Adrenal gland (tissue), 12 donors: ENCODE measurements around the gene RHOG. TPM values are rescaled to one million over a fixed set of nuclear protein-coding genes. Genes with fewer than 3 reads are reported as not detected.
A peak's percentile ranks its signal among the peaks of the same experiment; 100 is the strongest.

ENCODE experiments used
- DNase-seq, 7 donors: peaks; one replicate each; pipeline ENCODE4 v3.0.0-alpha.2; 2019 to 2020
- H3K27ac ChIP-seq, 5 donors: fragments of 200-600 bp; sonication (generic) in 4 of 5; 1 replicate in 3 of 5; 2 replicates in 2 of 5; pipeline versions ENCODE4 v1.5.1 to v1.8.0; 2016 to 2020; ENCODE audit warnings: mild to moderate bottlenecking in 1 of 5
- H3K27me3 ChIP-seq: fragments of 200-600 bp; 2 replicates; pipeline ENCODE4 v1.8.0; 2021
- H3K36me3 ChIP-seq, 2 donors: fragments of 200-600 bp; replicated peaks in 1 of 2; 1 replicate in 1 of 2; 2 replicates in 1 of 2; pipeline versions ENCODE4 v1.5.1 to v1.8.0; 2018 to 2022
- H3K4me1 ChIP-seq, 2 donors: fragments of 200-600 bp; replicated peaks in 1 of 2; 1 replicate in 1 of 2; 2 replicates in 1 of 2; pipeline versions ENCODE4 v1.5.1 to v1.8.0; 2018 to 2021
- H3K4me3 ChIP-seq, 4 donors: fragments of 200-600 bp; sonication (generic) in 3 of 4; one replicate each; pipeline ENCODE4 v1.5.1; 2016 to 2018
- H3K9me3 ChIP-seq, 3 donors: fragments of 200-600 bp; sonication (generic) in 1 of 3; replicated peaks in 1 of 3; 1 replicate in 2 of 3; 2 replicates in 1 of 3; pipeline versions ENCODE4 v1.5.1 to v1.8.0; 2016 to 2021
- CTCF ChIP-seq, 6 experiments: fragments of 450-650 bp in 4 of 6; fragments of 200-600 bp in 2 of 6; sonication (generic) in 1 of 6; IDR thresholded peaks; 1 replicate in 5 of 6; 2 replicates in 1 of 6; pipeline versions ENCODE4 v1.5.1 to v1.8.0; 2016 to 2021; ENCODE audit warnings: antibody characterized with exemption in 6 of 6, mild to moderate bottlenecking in 2 of 6, moderate library complexity in 1 of 6
- POLR2A ChIP-seq, 2 donors: fragments of 450-650 bp; IDR thresholded peaks; one replicate each; pipeline ENCODE4 v1.6.1; 2017; ENCODE audit warnings: antibody characterized with exemption in 2 of 2, mild to moderate bottlenecking in 2 of 2, moderate library complexity in 1 of 2
- WGBS, 4 donors: extraction: QIAGEN DNeasy Blood & Tissue Kit in 2 of 4; methylation state at CpG; one replicate each; pipeline versions ENCODE4 v1.1.5 to v1.1.7; 2013 to 2017; 5-methylcytosine and 5-hydroxymethylcytosine counted together
- intact Hi-C, 2 donors: fragments of 100-400 bp; cut with DNase I; formaldehyde crosslinking; loops; one replicate each; pipeline versions ENCODE4 v1.14.1 to v1.15.0; 2022 to 2023
- polyA plus RNA-seq, 3 donors: library from polyadenylated mRNA; stranded (reverse); fragments of 200-250 nt in 2 of 3; fragments of 350-450 nt in 1 of 3; fragmentation: Illumina TruSeq in 1 of 3; extraction: RNeasy Lipid Tissue Mini Kit (QIAGEN cat#74804) in 1 of 3; gene quantifications; one replicate each; pipeline ENCODE4 v1.2.3, GENCODE V29; 2013 to 2014
- total RNA-seq, 9 donors: library from RNA; depleted of rRNA in 4 of 9; stranded (reverse); fragments of >200 nt in 4 of 9; fragments of 120-200 nt in 1 of 9; fragmentation: NEBNext Ultra II Directional in 1 of 9; extraction: Animal tissue kit (Norgen Biotek cat#: 25700) in 1 of 9; gene quantifications; one replicate each; pipeline versions ENCODE4 v1.1.0 to v1.2.4, GENCODE V29; 2013 to 2023
- donor health status: healthy with polysubstance abuse.
- donor health status: Bipolar disorder and iron deficiency.
- donor health status: DM: yes; HTN: yes; CAD: no.
- donor health status: DM: no; HTN: no; CAD: no.
- donor health status: DM: no; HTN: no; CAD: no.
- donor health status: DM: yes; HTN: yes; CAD: no.

RHOG gene
- total and polyA plus RNA-seq, 12 donors = 21.4 to 91.2 (median 48.7) TPM

DNA sequence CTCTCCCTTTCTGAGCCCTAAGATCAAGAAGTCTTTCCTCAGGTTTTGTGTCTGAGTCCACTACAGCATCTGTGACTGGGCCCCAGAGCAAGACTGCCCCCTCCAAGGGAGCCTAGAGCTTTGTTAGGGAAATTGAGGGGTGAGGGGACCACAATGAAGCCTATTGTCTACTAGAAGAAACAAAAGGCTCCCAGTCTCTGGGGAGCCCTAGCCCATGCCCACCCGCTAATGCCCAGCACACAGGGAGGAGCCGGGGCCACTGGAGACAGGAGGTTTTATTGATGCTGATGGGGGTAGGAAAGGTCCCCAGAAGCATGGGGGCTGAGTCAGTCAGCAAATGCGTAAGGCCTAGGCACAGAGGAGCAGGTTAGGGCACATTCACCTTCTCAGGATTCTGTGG is 14.0 kb downstream of the RHOG start:
- Histone ChIP-seq H3K27ac (no peak overlapping the region), H3K9me3 (no peaks in the 10 kb centered on the region), H3K4me1 (peaks cover 6 to 15% of the 10 kb centered on the region in 2 donors), H3K27me3 (no peaks in the 10 kb centered on the region), H3K4me3 (no peak overlapping the region), H3K36me3 (peaks cover 0 to 19% of the 10 kb centered on the region in 2 donors)
- WGBS, 4 donors = 96 to 100% (median 97%) methylated on average over 3 of the region's 3 CpGs
- intact Hi-C loops = no loop called here
- TF ChIP-seq CTCF (IDR thresholded peaks at IDR 0.05) (no peak), POLR2A (IDR thresholded peaks at IDR 0.05) (no peak)
- no peak for DNase-seq

DNA sequence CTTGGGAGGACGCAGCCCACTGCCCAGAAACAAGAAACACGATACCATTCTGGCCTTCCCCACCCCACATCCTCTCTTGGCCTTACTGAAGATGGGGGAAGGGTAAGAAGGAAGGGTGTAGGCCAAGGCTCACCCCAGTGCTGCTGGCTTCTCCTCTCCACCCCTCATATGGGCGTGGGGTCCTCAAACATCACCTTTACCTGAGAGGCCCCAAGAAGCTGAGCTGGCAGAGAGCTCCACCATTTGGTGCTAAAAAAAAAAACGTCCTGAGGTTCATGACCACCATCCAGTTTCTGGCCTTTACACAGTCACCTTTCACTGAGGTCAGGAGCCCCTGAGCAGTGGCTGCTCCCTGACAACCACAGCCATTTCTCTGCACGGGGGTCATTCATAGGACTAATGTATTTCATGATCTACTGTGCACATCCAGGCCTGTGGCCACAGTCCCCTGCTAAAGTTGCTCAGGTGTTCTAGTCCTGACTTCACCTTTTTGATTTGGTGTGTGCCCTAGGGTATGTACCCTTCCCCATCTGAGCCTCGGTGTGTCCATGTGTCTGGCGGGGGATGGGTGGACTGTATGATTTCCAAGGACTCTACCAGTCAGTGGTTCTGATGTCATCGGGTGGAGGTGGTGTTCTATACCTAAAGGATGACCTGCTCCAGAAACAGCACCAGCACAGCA is 15.1 kb downstream of the RHOG start:
- peaks cover 0 to 6% of the 10 kb centered on the region in 2 donors for H3K4me1 ChIP-seq
- 69 to 91% (median 82%) methylated on average over 8 of the region's 8 CpGs for WGBS, 4 donors
- no peaks in the 10 kb centered on the region for H3K27me3 ChIP-seq
- no peak overlapping the region for H3K4me3 ChIP-seq
- intact Hi-C loops = no loop called here
- no peak for TF ChIP-seq POLR2A (IDR thresholded peaks at IDR 0.05)
- no peak for TF ChIP-seq CTCF (IDR thresholded peaks at IDR 0.05)
- H3K36me3 ChIP-seq = peaks cover 0 to 19% of the 10 kb centered on the region in 2 donors
- H3K9me3 ChIP-seq = no peaks in the 10 kb centered on the region
- no peak overlapping the region for H3K27ac ChIP-seq
- DNase-seq = no peak

DNA sequence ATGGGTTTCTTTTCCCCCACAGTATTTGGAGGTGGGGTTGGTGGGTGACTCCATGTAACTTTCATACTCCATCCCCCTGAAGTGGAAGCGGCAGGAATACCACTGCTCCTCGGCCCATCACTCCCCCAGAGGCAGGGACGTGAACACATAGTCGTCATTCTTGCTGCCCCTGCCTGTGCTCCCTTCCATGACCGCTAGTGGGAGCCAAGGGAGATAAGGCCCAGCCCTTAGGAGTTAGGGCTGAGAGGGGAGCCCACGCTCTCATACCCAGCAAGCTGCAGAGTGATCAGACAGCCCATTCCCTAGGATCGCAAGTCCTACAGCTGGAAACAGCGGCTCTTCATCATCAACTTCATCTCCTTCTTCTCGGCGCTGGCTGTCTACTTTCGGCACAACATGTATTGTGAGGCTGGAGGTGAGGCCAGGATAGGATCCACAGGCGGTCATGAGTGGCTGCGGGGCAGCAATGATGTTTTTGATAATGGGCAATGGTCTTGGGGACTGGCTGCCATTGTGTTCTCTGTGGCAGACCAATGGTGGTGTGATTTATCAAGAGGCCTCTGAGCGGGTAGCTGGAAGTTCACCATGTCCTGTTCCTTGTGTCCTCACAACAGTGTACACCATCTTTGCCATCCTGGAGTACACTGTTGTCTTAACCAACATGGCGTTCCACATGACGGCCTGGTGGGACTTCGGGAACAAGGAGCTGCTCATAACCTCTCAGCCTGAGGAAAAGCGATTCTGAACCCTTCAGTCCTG is 15.9 kb downstream of the RHOG start:
- 78 to 92% (median 81%) methylated on average over 10 to 18 of the region's 18 CpGs for WGBS, 4 donors
- peak in 4 of 7 donors; percentile 54 to 78 (median 68) for DNase-seq
- intact Hi-C loops = no loop called here

More for the DNA sequence above, 15.9 kb downstream of the RHOG start:
- Histone ChIP-seq H3K4me3 (no peak overlapping the region), H3K27me3 (no peaks in the 10 kb centered on the region), H3K27ac (no peak overlapping the region), H3K9me3 (no peaks in the 10 kb centered on the region), H3K4me1 (no peaks in the 10 kb centered on the region), H3K36me3 (peaks cover 0 to 19% of the 10 kb centered on the region in 2 donors)
- TF ChIP-seq POLR2A (IDR thresholded peaks at IDR 0.05) (no peak), CTCF (IDR thresholded peaks at IDR 0.05) (peak; percentile 16 to 76 (median 54))
